Measurements from ENCODE around the gene COL10A1.

COL10A1 gene

DNA sequence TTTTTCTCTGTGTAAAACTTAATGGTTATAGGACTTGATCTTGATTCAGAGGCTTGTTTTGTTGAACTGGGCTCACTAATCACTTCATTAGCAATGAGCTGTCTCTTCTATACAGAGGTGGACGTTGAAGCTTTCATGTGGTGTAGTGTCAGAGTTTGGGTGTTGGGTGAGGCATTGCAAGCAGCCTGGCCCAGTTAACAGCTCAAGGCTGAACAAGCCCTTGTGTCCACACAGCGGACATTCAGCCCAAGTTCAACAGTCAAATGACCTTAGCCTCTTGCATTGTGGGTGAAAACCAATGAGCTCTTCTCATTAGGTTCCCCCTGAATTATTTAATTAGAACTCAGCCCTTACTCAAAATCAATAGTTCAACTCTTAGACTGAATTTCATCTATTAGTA, 12.5 kb downstream of the COL10A1 start:
- Histone ChIP-seq H3K18ac (ENCODE audit: low read length) (no peak overlapping the region), H2BK5ac (ENCODE audit: low read depth, low read length, poor library complexity) (no peak overlapping the region), H3K9ac (ENCODE audit: low read length) (no peak overlapping the region), H3K9me3 (ENCODE audit: insufficient read depth, low read depth, low read length) (no peaks in the 10 kb centered on the region), H2BK120ac (ENCODE audit: insufficient read depth, low read length, poor library complexity) (no peak overlapping the region), H2AFZ (ENCODE audit: insufficient read depth, low read length, poor library complexity) (no peak overlapping the region), H3K14ac (ENCODE audit: low read length) (no peak overlapping the region), H3K27ac (ENCODE audit: low read depth, low read length) (no peak overlapping the region), H4K91ac (ENCODE audit: low read depth, low read length) (no peak overlapping the region), H3K4me1 (ENCODE audit: control insufficient read depth in 1 of 2, insufficient read depth in 2 of 2, low read length in 2 of 2) (no peaks in the 10 kb centered on the region), H3K36me3 (ENCODE audit: control insufficient read depth in 1 of 2, insufficient read depth in 2 of 2, low read length in 2 of 2) (peaks cover 5 to 14% of the 10 kb centered on the region in 2 experiments), H4K12ac (ENCODE audit: low read depth, low read length) (no peak overlapping the region), H2BK12ac (ENCODE audit: low read length) (no peak overlapping the region), H3K4me2 (ENCODE audit: low read length) (no peak overlapping the region), H4K8ac (ENCODE audit: low read depth, low read length) (no peak overlapping the region), H3K27me3 (ENCODE audit: insufficient read depth, low read length) (no peaks in the 10 kb centered on the region), H2AK5ac (ENCODE audit: low read length) (no peak overlapping the region), H3K79me1 (ENCODE audit: low read length) (no peaks in the 10 kb centered on the region), H3K4ac (ENCODE audit: low read depth, low read length) (no peak overlapping the region), H3K4me3 (ENCODE audit: low read depth, low read length) (no peak overlapping the region), H3K79me2 (ENCODE audit: control insufficient read depth, insufficient read depth, low read length, poor library complexity) (no peaks in the 10 kb centered on the region), H3K23ac (ENCODE audit: low read length) (no peak overlapping the region)
- DNase-seq, result no peak
- WGBS (ENCODE audit: extremely low coverage, insufficient coverage, insufficient read length), result no CpG with 5 or more reads among the region's 2 CpGs

DNA sequence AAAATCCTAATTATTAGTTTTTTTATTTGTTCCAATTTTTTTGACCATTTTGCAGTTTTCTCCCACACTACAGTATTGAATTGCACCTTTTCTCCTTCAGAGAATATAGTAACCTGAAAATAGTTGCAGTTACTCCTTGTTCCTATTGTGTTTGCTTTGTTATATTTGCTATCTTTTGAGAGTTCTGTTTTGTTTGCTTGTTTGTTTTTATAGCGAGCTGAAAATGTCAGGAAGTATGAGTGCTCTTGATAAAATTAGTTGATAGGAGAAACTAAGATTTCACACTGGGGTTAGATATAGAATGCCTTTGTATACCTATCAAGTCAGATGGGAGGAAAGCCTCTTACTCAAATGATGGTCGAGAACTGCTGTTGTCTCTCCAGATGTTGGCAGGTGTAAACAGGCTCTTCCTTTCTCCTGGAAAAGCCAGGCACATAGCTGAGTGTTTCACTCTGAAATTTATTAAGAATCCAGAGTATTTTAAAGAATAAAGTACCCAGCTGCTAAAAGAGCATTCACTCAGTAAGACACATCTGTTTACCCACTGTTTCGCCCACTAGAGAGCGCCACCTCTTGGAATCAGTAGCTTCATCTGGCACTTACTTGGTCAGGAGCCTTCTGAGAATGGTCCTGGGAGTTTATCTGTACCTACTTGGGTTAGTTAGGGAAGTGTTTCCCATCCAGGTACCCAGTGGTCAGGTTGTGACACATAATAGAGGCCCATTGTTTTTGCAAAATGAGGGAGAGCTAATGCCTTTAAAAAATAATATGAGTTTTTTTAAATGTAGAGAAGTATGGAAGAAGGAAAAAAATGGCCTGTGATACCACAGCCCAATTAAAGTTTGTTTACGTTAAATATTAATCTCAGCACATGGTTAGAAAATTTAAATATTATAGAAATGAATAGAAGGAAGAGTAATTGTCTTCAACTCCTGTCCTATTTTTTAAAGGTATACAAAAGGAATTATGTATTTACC, 14.1 kb downstream of the COL10A1 start:
- Histone ChIP-seq H2AFZ (ENCODE audit: insufficient read depth, low read length, poor library complexity) (no peak overlapping the region), H3K18ac (ENCODE audit: low read length) (no peak overlapping the region), H4K12ac (ENCODE audit: low read depth, low read length) (no peak overlapping the region), H2BK5ac (ENCODE audit: low read depth, low read length, poor library complexity) (no peak overlapping the region), H2BK12ac (ENCODE audit: low read length) (no peak overlapping the region), H3K14ac (ENCODE audit: low read length) (no peak overlapping the region), H4K8ac (ENCODE audit: low read depth, low read length) (no peak overlapping the region), H3K36me3 (ENCODE audit: control insufficient read depth in 1 of 2, insufficient read depth in 2 of 2, low read length in 2 of 2) (peaks cover 5 to 14% of the 10 kb centered on the region in 2 experiments), H3K4me3 (ENCODE audit: low read depth, low read length) (no peak overlapping the region), H3K79me2 (ENCODE audit: control insufficient read depth, insufficient read depth, low read length, poor library complexity) (no peaks in the 10 kb centered on the region), H3K9ac (ENCODE audit: low read length) (no peak overlapping the region), H3K4me2 (ENCODE audit: low read length) (no peak overlapping the region), H3K23ac (ENCODE audit: low read length) (no peak overlapping the region), H3K9me3 (ENCODE audit: insufficient read depth, low read depth, low read length) (no peaks in the 10 kb centered on the region), H3K4me1 (ENCODE audit: control insufficient read depth in 1 of 2, insufficient read depth in 2 of 2, low read length in 2 of 2) (no peaks in the 10 kb centered on the region), H3K27me3 (ENCODE audit: insufficient read depth, low read length) (no peaks in the 10 kb centered on the region), H3K4ac (ENCODE audit: low read depth, low read length) (no peak overlapping the region), H2AK5ac (ENCODE audit: low read length) (no peak overlapping the region), H4K91ac (ENCODE audit: low read depth, low read length) (no peak overlapping the region), H3K27ac (ENCODE audit: low read depth, low read length) (no peak overlapping the region), H3K79me1 (ENCODE audit: low read length) (no peaks in the 10 kb centered on the region), H2BK120ac (ENCODE audit: insufficient read depth, low read length, poor library complexity) (no peak overlapping the region)
- WGBS (ENCODE audit: extremely low coverage, insufficient coverage, insufficient read length), result no CpG with 5 or more reads among the region's 5 CpGs
- peak in 1 of 2 donors; percentile 43 for DNase-seq

DNA sequence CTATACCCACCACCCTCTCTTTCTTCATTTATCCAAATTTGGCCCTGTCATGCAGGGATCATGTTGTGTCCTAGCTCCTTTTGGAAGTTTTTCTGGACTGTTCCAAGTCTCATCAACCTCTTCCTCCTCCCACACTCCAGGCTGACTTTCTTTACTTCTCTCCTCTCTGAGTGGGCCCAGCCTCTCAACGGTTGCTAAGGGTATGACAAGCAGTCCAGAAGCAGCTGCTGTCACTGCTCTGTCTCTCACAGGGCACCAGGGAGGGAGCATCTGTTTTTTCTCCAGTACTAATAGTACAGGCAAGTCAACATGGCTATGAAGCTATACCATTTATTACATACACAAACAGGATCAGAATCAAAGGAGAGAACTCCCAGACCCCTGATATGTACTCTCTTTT, 17.1 kb downstream of the COL10A1 start:
- H2AK5ac ChIP-seq (ENCODE audit: low read length), result no peak overlapping the region
- no peak overlapping the region for H3K9ac ChIP-seq (ENCODE audit: low read length)
- no CpG with 5 or more reads among the region's 1 CpG for WGBS (ENCODE audit: extremely low coverage, insufficient coverage, insufficient read length)
- no peak overlapping the region for H3K14ac ChIP-seq (ENCODE audit: low read length)
- H3K4me3 ChIP-seq (ENCODE audit: low read depth, low read length), result no peak overlapping the region
- H3K79me2 ChIP-seq (ENCODE audit: control insufficient read depth, insufficient read depth, low read length, poor library complexity), result no peaks in the 10 kb centered on the region
- no peak overlapping the region for H3K4ac ChIP-seq (ENCODE audit: low read depth, low read length)
- H3K4me1 ChIP-seq (ENCODE audit: control insufficient read depth in 1 of 2, insufficient read depth in 2 of 2, low read length in 2 of 2), result no peaks in the 10 kb centered on the region
- no peak overlapping the region for H2BK12ac ChIP-seq (ENCODE audit: low read length)
- DNase-seq, result no peak
- no peak overlapping the region for H3K23ac ChIP-seq (ENCODE audit: low read length)
- no peaks in the 10 kb centered on the region for H3K9me3 ChIP-seq (ENCODE audit: insufficient read depth, low read depth, low read length)
- no peak overlapping the region for H2BK5ac ChIP-seq (ENCODE audit: low read depth, low read length, poor library complexity)
- no peak overlapping the region for H4K91ac ChIP-seq (ENCODE audit: low read depth, low read length)
- H4K12ac ChIP-seq (ENCODE audit: low read depth, low read length), result no peak overlapping the region
- H2BK120ac ChIP-seq (ENCODE audit: insufficient read depth, low read length, poor library complexity), result no peak overlapping the region
- no peak overlapping the region for H2AFZ ChIP-seq (ENCODE audit: insufficient read depth, low read length, poor library complexity)
- no peaks in the 10 kb centered on the region for H3K79me1 ChIP-seq (ENCODE audit: low read length)
- peaks cover 3 to 11% of the 10 kb centered on the region in 2 experiments for H3K36me3 ChIP-seq (ENCODE audit: control insufficient read depth in 1 of 2, insufficient read depth in 2 of 2, low read length in 2 of 2)
- no peaks in the 10 kb centered on the region for H3K27me3 ChIP-seq (ENCODE audit: insufficient read depth, low read length)
- H3K18ac ChIP-seq (ENCODE audit: low read length), result no peak overlapping the region
- no peak overlapping the region for H4K8ac ChIP-seq (ENCODE audit: low read depth, low read length)
- H3K4me2 ChIP-seq (ENCODE audit: low read length), result no peak overlapping the region
- no peak overlapping the region for H3K27ac ChIP-seq (ENCODE audit: low read depth, low read length)

DNA sequence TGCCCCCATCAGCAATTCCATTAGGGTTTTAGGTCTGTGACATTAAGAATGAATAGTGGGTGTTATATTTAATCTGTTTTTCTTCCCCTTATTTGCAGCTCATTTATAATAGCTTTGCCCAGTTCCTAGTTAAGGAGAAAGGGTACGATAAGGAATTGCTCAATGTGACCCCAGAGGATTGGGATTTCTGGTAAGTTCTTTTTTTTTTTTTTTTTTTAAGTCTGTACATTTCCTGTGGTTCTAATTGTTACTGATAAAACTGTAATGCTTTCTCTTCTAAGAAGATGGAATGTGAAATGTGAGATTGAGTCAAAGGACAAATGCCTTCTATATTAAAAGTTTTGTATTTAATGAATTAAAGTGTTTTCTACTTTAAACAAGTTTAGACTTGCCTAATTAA, 19.8 kb downstream of the COL10A1 start:
- no peak overlapping the region for H2BK5ac ChIP-seq (ENCODE audit: low read depth, low read length, poor library complexity)
- no peaks in the 10 kb centered on the region for H3K27me3 ChIP-seq (ENCODE audit: insufficient read depth, low read length)
- H4K8ac ChIP-seq (ENCODE audit: low read depth, low read length), result no peak overlapping the region
- H3K79me2 ChIP-seq (ENCODE audit: control insufficient read depth, insufficient read depth, low read length, poor library complexity), result no peaks in the 10 kb centered on the region
- H3K27ac ChIP-seq (ENCODE audit: low read depth, low read length), result no peak overlapping the region
- peaks cover 0 to 4% of the 10 kb centered on the region in 2 experiments for H3K4me1 ChIP-seq (ENCODE audit: control insufficient read depth in 1 of 2, insufficient read depth in 2 of 2, low read length in 2 of 2)
- H3K79me1 ChIP-seq (ENCODE audit: low read length), result no peaks in the 10 kb centered on the region
- no peak overlapping the region for H3K4me3 ChIP-seq (ENCODE audit: low read depth, low read length)
- H3K23ac ChIP-seq (ENCODE audit: low read length), result no peak overlapping the region
- no peak for DNase-seq
- no peak overlapping the region for H3K4ac ChIP-seq (ENCODE audit: low read depth, low read length)
- H4K12ac ChIP-seq (ENCODE audit: low read depth, low read length), result no peak overlapping the region
- no peak overlapping the region for H3K9ac ChIP-seq (ENCODE audit: low read length)
- H3K4me2 ChIP-seq (ENCODE audit: low read length), result no peak overlapping the region
- no peaks in the 10 kb centered on the region for H3K9me3 ChIP-seq (ENCODE audit: insufficient read depth, low read depth, low read length)
- H2AK5ac ChIP-seq (ENCODE audit: low read length), result no peak overlapping the region
- H2BK12ac ChIP-seq (ENCODE audit: low read length), result no peak overlapping the region
- no CpG with 5 or more reads among the region's 1 CpG for WGBS (ENCODE audit: extremely low coverage, insufficient coverage, insufficient read length)
- no peak overlapping the region for H3K18ac ChIP-seq (ENCODE audit: low read length)
- H2AFZ ChIP-seq (ENCODE audit: insufficient read depth, low read length, poor library complexity), result no peak overlapping the region
- no peak overlapping the region for H2BK120ac ChIP-seq (ENCODE audit: insufficient read depth, low read length, poor library complexity)
- peaks cover 3 to 6% of the 10 kb centered on the region in 2 experiments for H3K36me3 ChIP-seq (ENCODE audit: control insufficient read depth in 1 of 2, insufficient read depth in 2 of 2, low read length in 2 of 2)
- no peak overlapping the region for H4K91ac ChIP-seq (ENCODE audit: low read depth, low read length)
- H3K14ac ChIP-seq (ENCODE audit: low read length), result no peak overlapping the region
